ENCODE data around the gene CHORDC1.

DNA sequence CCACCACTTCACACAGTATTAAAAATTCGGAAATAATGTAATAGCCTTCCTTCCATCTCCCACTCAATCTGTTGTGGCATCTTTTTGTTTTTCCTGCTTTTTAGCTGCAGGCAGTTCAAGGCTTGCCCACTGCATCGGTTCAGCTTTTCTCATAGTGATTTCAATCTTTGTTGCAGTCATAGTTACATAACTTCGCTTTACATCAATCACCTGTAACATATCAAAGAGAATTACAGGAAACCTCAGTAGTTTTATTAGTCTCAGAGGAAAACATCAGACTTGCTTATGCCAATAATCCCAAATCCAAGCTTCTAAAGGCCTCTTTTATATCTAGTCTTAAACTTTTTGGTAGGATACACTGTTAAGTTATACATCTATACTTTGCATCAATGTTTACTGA, 20.5 kb downstream of the CHORDC1 start:
- TF ChIP-seq EZH2 (IDR thresholded peaks at IDR 0.05; ENCODE audit: insufficient read depth, low read length), result no peak
- TF ChIP-seq, protein P1, sequence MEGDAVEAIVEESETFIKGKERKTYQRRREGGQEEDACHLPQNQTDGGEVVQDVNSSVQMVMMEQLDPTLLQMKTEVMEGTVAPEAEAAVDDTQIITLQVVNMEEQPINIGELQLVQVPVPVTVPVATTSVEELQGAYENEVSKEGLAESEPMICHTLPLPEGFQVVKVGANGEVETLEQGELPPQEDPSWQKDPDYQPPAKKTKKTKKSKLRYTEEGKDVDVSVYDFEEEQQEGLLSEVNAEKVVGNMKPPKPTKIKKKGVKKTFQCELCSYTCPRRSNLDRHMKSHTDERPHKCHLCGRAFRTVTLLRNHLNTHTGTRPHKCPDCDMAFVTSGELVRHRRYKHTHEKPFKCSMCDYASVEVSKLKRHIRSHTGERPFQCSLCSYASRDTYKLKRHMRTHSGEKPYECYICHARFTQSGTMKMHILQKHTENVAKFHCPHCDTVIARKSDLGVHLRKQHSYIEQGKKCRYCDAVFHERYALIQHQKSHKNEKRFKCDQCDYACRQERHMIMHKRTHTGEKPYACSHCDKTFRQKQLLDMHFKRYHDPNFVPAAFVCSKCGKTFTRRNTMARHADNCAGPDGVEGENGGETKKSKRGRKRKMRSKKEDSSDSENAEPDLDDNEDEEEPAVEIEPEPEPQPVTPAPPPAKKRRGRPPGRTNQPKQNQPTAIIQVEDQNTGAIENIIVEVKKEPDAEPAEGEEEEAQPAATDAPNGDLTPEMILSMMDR (IDR thresholded peaks at IDR 0.05; ENCODE audit: insufficient read depth, low read depth, low read length), result no peak
